Psoas muscle (tissue), 8 donors: ENCODE measurements around the gene EBI3. TPM values are rescaled to one million over a fixed set of nuclear protein-coding genes. Genes with fewer than 3 reads are reported as not detected.

Source experiments
- ATAC-seq, 4 donors: fragments of 200-7000 bp; cut with Tn5 transposase; one replicate each; pipeline ENCODE4 v1.9.1; 2020; ENCODE audit warnings: moderate library complexity in 3 of 4, mild to moderate bottlenecking in 2 of 4
- DNase-seq, 2 donors: peaks; one replicate each; pipeline ENCODE4 v3.0.0-alpha.2; 2020
- H3K27ac ChIP-seq: fragments of 200-600 bp; one replicate; pipeline ENCODE4 v1.8.0; 2022
- H3K27me3 ChIP-seq, 3 donors: fragments of 200-600 bp in 1 of 3; one replicate each; pipeline versions ENCODE4 v1.6.1 to v1.8.0; 2013 to 2022; ENCODE audit warnings: low read length in 2 of 3, mild to moderate bottlenecking in 2 of 3, moderate library complexity in 1 of 3; ENCODE audit not compliant: insufficient read depth in 3 of 3
- H3K36me3 ChIP-seq, 2 donors: fragments of 200-600 bp in 1 of 2; one replicate each; pipeline versions ENCODE4 v1.6.1 to v1.8.0; 2013 to 2022; ENCODE audit warnings: low read depth in 1 of 2, mild to moderate bottlenecking in 1 of 2, moderate library complexity in 1 of 2; ENCODE audit not compliant: insufficient read depth in 1 of 2
- H3K4me1 ChIP-seq: fragments of 200-600 bp; one replicate; pipeline ENCODE4 v1.8.0; 2022
- H3K4me3 ChIP-seq: fragments of 200-600 bp; one replicate; pipeline ENCODE4 v1.8.0; 2022; ENCODE audit warnings: mild to moderate bottlenecking
- H3K9me3 ChIP-seq: fragments of 200-600 bp; one replicate; pipeline ENCODE4 v1.8.0; 2022
- WGBS, 3 donors: extraction: QIAGEN DNeasy Blood & Tissue Kit; methylation state at CpG; one replicate each; pipeline versions ENCODE4 v1.1.6 to v1.1.7; 2013; 5-methylcytosine and 5-hydroxymethylcytosine counted together
- intact Hi-C, 2 donors: fragments of 100-400 bp; cut with DNase I; formaldehyde crosslinking; loops; one replicate each; pipeline versions ENCODE4 v1.11.0 to v1.14.2; 2022
- polyA plus RNA-seq, 3 donors: library from polyadenylated mRNA; stranded (reverse); fragments of 200-250 nt; gene quantifications; one replicate each; pipeline ENCODE4 v1.2.3, GENCODE V29; 2013
- total RNA-seq, 4 donors: library from RNA; stranded (reverse); fragmentation: NEBNext Ultra II Directional in 2 of 4; extraction: Animal tissue kit (Norgen Biotek cat#: 25700) in 2 of 4; gene quantifications; one replicate each; pipeline versions ENCODE4 v1.2.1 to v1.2.4, GENCODE V29; 2021 to 2023
- TF ChIP-seq, protein P1 (sequence below): fragments of 200-600 bp; IDR thresholded peaks from one replicate; pipeline ENCODE4 v1.8.0; 2022; ENCODE audit warnings: antibody characterized with exemption
- donor health status: healthy with polysubstance abuse.
- donor health status: DM: no; HTN: no; CAD: no; lungs with moderate emphysema.
- donor health status: Bipolar disorder and iron deficiency.
- donor health status: healthy.
- donor health status: DM: yes; HTN: yes; CAD: no.
- donor health status: DM: no; HTN: no; CAD: no.
- donor health status: DM: no; HTN: no; CAD: no.
- donor health status: DM: yes; HTN: yes; CAD: no.

Gene EBI3
- total and polyA plus RNA-seq, 7 donors: 0.19 to 0.77 (median 0.54) TPM

GRCh38 chr19:4257025-4257424, 27.7 kb downstream of the EBI3 start:
- no peaks in the 10 kb centered on the region for H3K4me1 ChIP-seq
- peaks cover 5% of the 10 kb centered on the region for H3K9me3 ChIP-seq
- intact Hi-C loops: no loop called here
- WGBS, 3 donors: 85 to 97% (median 91%) methylated on average over 6 of the region's 6 CpGs
- ATAC-seq (no peak), DNase-seq (no peak)
- H3K4me3 ChIP-seq: no peak overlapping the region
- TF ChIP-seq, protein P1, sequence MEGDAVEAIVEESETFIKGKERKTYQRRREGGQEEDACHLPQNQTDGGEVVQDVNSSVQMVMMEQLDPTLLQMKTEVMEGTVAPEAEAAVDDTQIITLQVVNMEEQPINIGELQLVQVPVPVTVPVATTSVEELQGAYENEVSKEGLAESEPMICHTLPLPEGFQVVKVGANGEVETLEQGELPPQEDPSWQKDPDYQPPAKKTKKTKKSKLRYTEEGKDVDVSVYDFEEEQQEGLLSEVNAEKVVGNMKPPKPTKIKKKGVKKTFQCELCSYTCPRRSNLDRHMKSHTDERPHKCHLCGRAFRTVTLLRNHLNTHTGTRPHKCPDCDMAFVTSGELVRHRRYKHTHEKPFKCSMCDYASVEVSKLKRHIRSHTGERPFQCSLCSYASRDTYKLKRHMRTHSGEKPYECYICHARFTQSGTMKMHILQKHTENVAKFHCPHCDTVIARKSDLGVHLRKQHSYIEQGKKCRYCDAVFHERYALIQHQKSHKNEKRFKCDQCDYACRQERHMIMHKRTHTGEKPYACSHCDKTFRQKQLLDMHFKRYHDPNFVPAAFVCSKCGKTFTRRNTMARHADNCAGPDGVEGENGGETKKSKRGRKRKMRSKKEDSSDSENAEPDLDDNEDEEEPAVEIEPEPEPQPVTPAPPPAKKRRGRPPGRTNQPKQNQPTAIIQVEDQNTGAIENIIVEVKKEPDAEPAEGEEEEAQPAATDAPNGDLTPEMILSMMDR: no peak
- H3K36me3 ChIP-seq: peaks cover 19 to 100% of the 10 kb centered on the region in 2 donors
- no peak overlapping the region for H3K27ac ChIP-seq
- no peaks in the 10 kb centered on the region for H3K27me3 ChIP-seq

- H3K9me3 ChIP-seq: peaks cover 5% of the 10 kb centered on the region
- no peak overlapping the region for H3K27ac ChIP-seq
- no peak for DNase-seq
- intact Hi-C loops: no loop called here
- H3K27me3 ChIP-seq: no peaks in the 10 kb centered on the region
- TF ChIP-seq, protein P1: no peak
- WGBS, 3 donors: 92 to 97% (median 94%) methylated on average over 23 to 28 of the region's 28 CpGs
- H3K4me1 ChIP-seq: no peaks in the 10 kb centered on the region
- no peak overlapping the region for H3K4me3 ChIP-seq
- H3K36me3 ChIP-seq: peaks cover 18 to 100% of the 10 kb centered on the region in 2 donors
- ATAC-seq: no peak
Observed at GRCh38 chr19:4258181-4258580, 28.9 kb downstream of the EBI3 start.

DNA sequence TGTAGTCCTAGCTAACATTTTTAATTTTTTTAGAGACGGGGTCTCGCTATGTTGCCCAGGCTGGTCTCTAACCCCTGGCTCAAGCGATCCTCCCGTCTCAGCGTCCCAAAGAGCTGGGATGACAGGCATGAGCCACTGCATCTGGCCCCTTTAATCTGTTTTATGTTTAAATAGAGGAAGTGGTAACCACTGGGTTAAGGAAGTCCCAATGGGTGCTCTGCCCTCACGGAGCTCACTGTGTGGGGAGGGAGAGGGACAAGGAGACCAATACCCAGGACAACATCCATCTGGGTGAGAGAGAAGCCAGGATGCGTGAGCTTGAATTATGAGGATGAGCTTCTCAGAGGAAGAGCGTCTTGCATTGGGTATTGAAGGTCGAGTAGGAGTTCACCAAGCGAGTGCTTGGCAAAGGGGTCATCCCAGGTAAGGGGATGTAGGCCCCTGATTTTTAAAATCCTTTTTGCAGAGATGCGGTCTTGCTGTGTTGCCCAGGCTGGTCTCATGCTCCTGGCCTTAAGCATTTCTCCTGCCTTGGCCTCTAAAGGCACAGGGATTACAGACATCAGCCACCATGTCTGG, 31.4 kb downstream of the EBI3 start:
- intact Hi-C loops: loop anchor here in 1 of 2 donors (10.0 kb wide), 1 partner anchor 264 kb away; no protein-coding TSS in a partner anchor

DNA sequence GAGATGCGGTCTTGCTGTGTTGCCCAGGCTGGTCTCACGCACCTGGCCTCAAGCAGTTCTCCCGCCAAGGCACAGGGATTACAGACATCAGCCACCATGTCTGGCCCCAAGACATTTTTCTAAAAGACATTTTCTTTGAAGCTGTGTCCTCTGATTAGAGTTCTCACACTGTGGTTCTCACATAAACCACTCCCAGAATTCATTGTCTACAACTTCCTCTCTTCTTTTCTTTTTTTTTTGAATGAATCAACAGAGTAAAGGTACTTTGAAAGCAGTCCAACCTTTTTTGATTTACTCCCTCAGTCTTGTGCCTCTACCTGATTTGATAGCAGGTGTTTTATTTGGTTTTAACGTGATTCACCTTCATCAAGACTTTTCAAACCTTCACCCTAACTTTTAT, 35.5 kb downstream of the EBI3 start:
- Histone ChIP-seq H3K4me1 (no peaks in the 10 kb centered on the region), H3K27ac (no peak overlapping the region), H3K9me3 (no peaks in the 10 kb centered on the region), H3K4me3 (no peak overlapping the region), H3K36me3 (peaks cover 12 to 91% of the 10 kb centered on the region in 2 donors), H3K27me3 (no peaks in the 10 kb centered on the region)
- intact Hi-C loops: loop anchor here in 1 of 2 donors (10.0 kb wide), 1 partner anchor 260 kb away; no protein-coding TSS in a partner anchor
- no peak for DNase-seq
- TF ChIP-seq, protein P1: no peak
- ATAC-seq: no peak
- 72 to 89% (median 81%) methylated on average over 4 of the region's 4 CpGs for WGBS, 3 donors

More for the DNA sequence above, 31.4 kb downstream of the EBI3 start:
- no peak overlapping the region for H3K4me3 ChIP-seq
- H3K9me3 ChIP-seq: peaks cover 5% of the 10 kb centered on the region
- WGBS, 3 donors: 91 to 94% (median 94%) methylated on average over 11 of the region's 11 CpGs
- no peak for ATAC-seq
- H3K27ac ChIP-seq: no peak overlapping the region
- TF ChIP-seq, protein P1: no peak
- H3K27me3 ChIP-seq: no peaks in the 10 kb centered on the region
- no peaks in the 10 kb centered on the region for H3K4me1 ChIP-seq
- H3K36me3 ChIP-seq: peaks cover 10 to 95% of the 10 kb centered on the region in 2 donors
- DNase-seq: no peak
